ENCODE results near the gene PLEKHM2. TPM values are rescaled to one million over a fixed set of nuclear protein-coding genes. Genes with fewer than 3 reads are reported as not detected.

PLEKHM2 gene
- polyA plus RNA-seq, 1 donor (not counting 4 experiments of a cell fraction or from before 2014, with no cell fraction given) = 30.0 TPM

DNA sequence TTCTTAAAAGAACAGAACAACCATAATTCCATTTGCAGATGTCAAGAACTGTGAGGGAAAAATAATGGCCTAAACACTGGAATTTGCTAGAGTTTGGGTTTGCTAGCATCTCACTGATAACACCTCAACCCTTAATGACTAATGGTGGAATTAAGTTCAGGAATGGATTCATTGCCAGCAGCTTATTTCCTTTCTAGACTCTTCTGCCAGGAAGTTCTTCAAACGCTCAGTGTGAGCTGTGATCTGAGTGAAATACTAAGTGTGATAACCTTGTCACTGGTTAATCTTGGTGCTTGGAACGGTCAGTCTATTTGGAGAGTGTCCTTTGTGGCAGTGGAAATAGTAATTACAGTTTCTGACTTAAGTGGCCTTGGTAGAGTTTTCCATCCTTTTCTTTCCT is 21.6 kb upstream of the PLEKHM2 start:
- no peak for TF ChIP-seq EZH2 (IDR thresholded peaks at IDR 0.05; ENCODE audit: low read length)
- TF ChIP-seq, protein P1, sequence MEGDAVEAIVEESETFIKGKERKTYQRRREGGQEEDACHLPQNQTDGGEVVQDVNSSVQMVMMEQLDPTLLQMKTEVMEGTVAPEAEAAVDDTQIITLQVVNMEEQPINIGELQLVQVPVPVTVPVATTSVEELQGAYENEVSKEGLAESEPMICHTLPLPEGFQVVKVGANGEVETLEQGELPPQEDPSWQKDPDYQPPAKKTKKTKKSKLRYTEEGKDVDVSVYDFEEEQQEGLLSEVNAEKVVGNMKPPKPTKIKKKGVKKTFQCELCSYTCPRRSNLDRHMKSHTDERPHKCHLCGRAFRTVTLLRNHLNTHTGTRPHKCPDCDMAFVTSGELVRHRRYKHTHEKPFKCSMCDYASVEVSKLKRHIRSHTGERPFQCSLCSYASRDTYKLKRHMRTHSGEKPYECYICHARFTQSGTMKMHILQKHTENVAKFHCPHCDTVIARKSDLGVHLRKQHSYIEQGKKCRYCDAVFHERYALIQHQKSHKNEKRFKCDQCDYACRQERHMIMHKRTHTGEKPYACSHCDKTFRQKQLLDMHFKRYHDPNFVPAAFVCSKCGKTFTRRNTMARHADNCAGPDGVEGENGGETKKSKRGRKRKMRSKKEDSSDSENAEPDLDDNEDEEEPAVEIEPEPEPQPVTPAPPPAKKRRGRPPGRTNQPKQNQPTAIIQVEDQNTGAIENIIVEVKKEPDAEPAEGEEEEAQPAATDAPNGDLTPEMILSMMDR (optimal IDR thresholded peaks at IDR 0.05 in 1 of 3, IDR thresholded peaks at IDR 0.05 in 1 of 3, conservative IDR thresholded peaks at IDR 0.05 in 1 of 3; ENCODE audit: extremely low read depth in 1 of 3, insufficient read depth in 2 of 3, low read length in 3 of 3) = no peak
- dilution Hi-C loops (cut with MboI; ENCODE audit: extremely low pct_ligation_motif_present, low sequenced_read_pairs) = no loop called here
- Histone ChIP-seq H2AFZ (ENCODE audit: control insufficient read depth, low read length) (no peak overlapping the region), H4K20me1 (ENCODE audit: control insufficient read depth, extremely low read depth, insufficient read depth, low read length) (no peaks in the 10 kb centered on the region), H3K4me1 (ENCODE audit: control insufficient read depth, extremely low read depth, insufficient read depth, low read length) (no peaks in the 10 kb centered on the region), H3K27me3 (ENCODE audit: control insufficient read depth, extremely low read depth, insufficient read depth, low read length) (no peaks in the 10 kb centered on the region), H3K36me3 (ENCODE audit: control insufficient read depth in 2 of 2, extremely low read depth in 1 of 2, insufficient read depth in 2 of 2, low read length in 2 of 2) (peaks cover 12 to 21% of the 10 kb centered on the region in 2 experiments), H3K79me2 (ENCODE audit: control insufficient read depth, insufficient read depth, low read length) (no peaks in the 10 kb centered on the region), H3K9ac (ENCODE audit: control insufficient read depth, extremely low read depth, insufficient read depth, low read length) (no peak overlapping the region), H3K4me3 (ENCODE audit: control insufficient read depth in 2 of 3, extremely low read depth in 1 of 3, insufficient read depth in 2 of 3, low read depth in 1 of 3, low read length in 3 of 3) (no peak overlapping the region), H3K9me3 (ENCODE audit: control insufficient read depth, low read depth, low read length) (no peaks in the 10 kb centered on the region), H3K4me2 (ENCODE audit: control insufficient read depth, extremely low read depth, insufficient read depth, low read depth, low read length) (no peak overlapping the region), H3K27ac (ENCODE audit: control insufficient read depth, insufficient read depth, low read length) (no peak overlapping the region), H3K9me1 (ENCODE audit: control insufficient read depth, extremely low read depth, insufficient read depth, low read length) (no peaks in the 10 kb centered on the region)
- DNase-seq (ENCODE audit: low read depth, low spot score) = no peak
- FAIRE-seq = no peak

DNA sequence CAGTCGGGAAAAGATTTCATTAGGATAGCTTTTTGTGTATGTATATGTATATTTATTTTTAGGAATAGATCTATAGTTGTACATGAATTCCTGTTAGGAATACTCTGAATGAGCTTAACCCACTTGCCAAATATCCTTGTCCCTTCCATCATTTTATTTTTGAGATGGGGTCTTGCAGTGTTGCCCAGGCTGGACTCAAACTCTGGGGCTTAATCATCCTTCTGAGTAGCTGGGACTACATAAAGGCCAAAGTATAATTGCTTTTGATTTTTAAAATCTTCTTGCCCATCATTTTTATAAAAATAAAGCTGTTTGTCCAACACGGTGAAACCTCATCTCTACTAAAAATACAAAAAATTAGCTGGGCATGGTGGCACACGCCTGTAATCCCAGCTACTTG is 20.2 kb upstream of the PLEKHM2 start:
- TF ChIP-seq, protein P1 (optimal IDR thresholded peaks at IDR 0.05 in 1 of 3, IDR thresholded peaks at IDR 0.05 in 1 of 3, conservative IDR thresholded peaks at IDR 0.05 in 1 of 3; ENCODE audit: extremely low read depth in 1 of 3, insufficient read depth in 2 of 3, low read length in 3 of 3) = no peak
- TF ChIP-seq EZH2 (IDR thresholded peaks at IDR 0.05; ENCODE audit: low read length) = no peak
- Histone ChIP-seq H2AFZ (ENCODE audit: control insufficient read depth, low read length) (no peak overlapping the region), H3K36me3 (ENCODE audit: control insufficient read depth in 2 of 2, extremely low read depth in 1 of 2, insufficient read depth in 2 of 2, low read length in 2 of 2) (peaks cover 12 to 21% of the 10 kb centered on the region in 2 experiments), H4K20me1 (ENCODE audit: control insufficient read depth, extremely low read depth, insufficient read depth, low read length) (no peaks in the 10 kb centered on the region), H3K4me2 (ENCODE audit: control insufficient read depth, extremely low read depth, insufficient read depth, low read depth, low read length) (no peak overlapping the region), H3K27me3 (ENCODE audit: control insufficient read depth, extremely low read depth, insufficient read depth, low read length) (no peaks in the 10 kb centered on the region), H3K4me1 (ENCODE audit: control insufficient read depth, extremely low read depth, insufficient read depth, low read length) (no peaks in the 10 kb centered on the region), H3K9me3 (ENCODE audit: control insufficient read depth, low read depth, low read length) (no peaks in the 10 kb centered on the region), H3K9ac (ENCODE audit: control insufficient read depth, extremely low read depth, insufficient read depth, low read length) (no peak overlapping the region), H3K79me2 (ENCODE audit: control insufficient read depth, insufficient read depth, low read length) (no peaks in the 10 kb centered on the region), H3K4me3 (ENCODE audit: control insufficient read depth in 2 of 3, extremely low read depth in 1 of 3, insufficient read depth in 2 of 3, low read depth in 1 of 3, low read length in 3 of 3) (no peak overlapping the region), H3K27ac (ENCODE audit: control insufficient read depth, insufficient read depth, low read length) (no peak overlapping the region), H3K9me1 (ENCODE audit: control insufficient read depth, extremely low read depth, insufficient read depth, low read length) (no peaks in the 10 kb centered on the region)
- DNase-seq (ENCODE audit: low read depth, low spot score) (no peak), FAIRE-seq (no peak)
- dilution Hi-C loops (cut with MboI; ENCODE audit: extremely low pct_ligation_motif_present, low sequenced_read_pairs) = no loop called here

Data from keratinocyte (primary cell).